CD4-positive, CD25-positive, alpha-beta regulatory T cell (primary cell): ENCODE measurements around the gene LAD1. TPM values are rescaled to one million over a fixed set of nuclear protein-coding genes. Genes with fewer than 3 reads are reported as not detected.

ENCODE experiments used
- ATAC-seq, 2 donors: fragments of 150-1000 bp; cut with Tn5 transposase; one replicate each; pipeline ENCODE4 v1.10.0; 2021; ENCODE audit warnings: low read depth in 2 of 2, moderate number of reproducible peaks in 2 of 2, moderate library complexity in 1 of 2
- DNase-seq, 3 donors: peaks; one replicate each; pipeline versions ENCODE4 v3.0.0 to v3.0.0-alpha.2; 2012 to 2022; ENCODE audit warnings: mixed read lengths in 1 of 3
- H3K27ac ChIP-seq: one replicate; pipeline ENCODE4 v1.7.0; 2013; ENCODE audit warnings: mild to moderate bottlenecking, low read length; ENCODE audit not compliant: insufficient read depth, poor library complexity, severe bottlenecking
- H3K27me3 ChIP-seq: one replicate; pipeline ENCODE4 v1.7.0; 2013; ENCODE audit warnings: low read length; ENCODE audit not compliant: control insufficient read depth, insufficient read depth
- H3K36me3 ChIP-seq: one replicate; pipeline ENCODE4 v1.7.0; 2013; ENCODE audit warnings: mild to moderate bottlenecking, low read length, moderate library complexity; ENCODE audit not compliant: control insufficient read depth, insufficient read depth
- H3K4me1 ChIP-seq: 2 replicates; pipeline ENCODE4 v1.7.0; 2013; ENCODE audit warnings: mild to moderate bottlenecking, low read length; ENCODE audit not compliant: insufficient read depth, control insufficient read depth, poor library complexity, severe bottlenecking
- H3K4me3 ChIP-seq: one replicate; pipeline ENCODE4 v1.7.0; 2013; ENCODE audit warnings: low read depth, mild to moderate bottlenecking, low read length, moderate library complexity
- H3K9me3 ChIP-seq, 2 experiments: 1 replicate in 1 of 2; 2 replicates in 1 of 2; pipeline ENCODE4 v1.7.0; 2013; ENCODE audit warnings: low read length in 2 of 2, mild to moderate bottlenecking in 1 of 2, moderate library complexity in 1 of 2; ENCODE audit not compliant: control insufficient read depth in 2 of 2
- H3K27ac Mint-ChIP-seq, 3 donors: one replicate each; pipeline ENCODE4 v1.8.0; 2020 to 2022; ENCODE audit warnings: mild to moderate bottlenecking in 3 of 3, mixed read lengths in 3 of 3, moderate library complexity in 2 of 3
- H3K27me3 Mint-ChIP-seq: one replicate; pipeline ENCODE4 v1.8.0; 2022; ENCODE audit warnings: mild to moderate bottlenecking, mixed read lengths
- H3K36me3 Mint-ChIP-seq: one replicate; pipeline ENCODE4 v1.8.0; 2020; ENCODE audit warnings: mixed read lengths
- H3K4me1 Mint-ChIP-seq, 4 donors: one replicate each; pipeline ENCODE4 v1.8.0; 2020 to 2022; ENCODE audit warnings: mixed read lengths in 4 of 4, mild to moderate bottlenecking in 1 of 4
- H3K4me3 Mint-ChIP-seq, 4 donors: one replicate each; pipeline ENCODE4 v1.8.0; 2020 to 2022; ENCODE audit warnings: mild to moderate bottlenecking in 4 of 4, mixed read lengths in 4 of 4, moderate library complexity in 3 of 4
- H3K9me3 Mint-ChIP-seq, 7 donors: one replicate each; pipeline ENCODE4 v1.8.0; 2020 to 2022; ENCODE audit warnings: mixed read lengths in 7 of 7, mild to moderate bottlenecking in 3 of 7, moderate library complexity in 2 of 7
- polyA plus RNA-seq, 4 donors: library from polyadenylated mRNA; unstranded; fragments of 300-500 nt; fragmentation: Illumina TruSeq; gene quantifications; one replicate each; pipeline ENCODE4 v1.2.3, GENCODE V29; 2021
- total RNA-seq: library from RNA; stranded (reverse); gene quantifications from one replicate; pipeline ENCODE4 v1.2.3, GENCODE V29; 2022

The LAD1 gene
- total RNA-seq, result not detected
- not detected for polyA plus RNA-seq

GRCh38 chr1:201399018-201399351 lies at the start of gene LAD1:
LAD1 (minus strand) TSS chr1:201399324; CDS start chr1:201399306, 18 bp downstream.
- no peaks in the 10 kb centered on the region for H3K9me3 Mint-ChIP-seq
- no peak within 1 kb of the TSS for H3K27ac Mint-ChIP-seq
- ATAC-seq (no peak), DNase-seq (no peak)
- no peaks in the 10 kb centered on the region for H3K4me1 Mint-ChIP-seq
- no peaks in the 10 kb centered on the region for H3K36me3 Mint-ChIP-seq
- Histone ChIP-seq H3K36me3 (no peaks in the 10 kb centered on the region), H3K9me3 (no peaks in the 10 kb centered on the region), H3K27me3 (peaks cover 22% of the 10 kb centered on the region), H3K4me1 (no peaks in the 10 kb centered on the region), H3K27ac (no peak within 1 kb of the TSS), H3K4me3 (no peak within 1 kb of the TSS)
- no peak within 1 kb of the TSS for H3K4me3 Mint-ChIP-seq
- peaks cover 43% of the 10 kb centered on the region for H3K27me3 Mint-ChIP-seq

- peaks cover 0 to 1% (median 0%) of the 10 kb centered on the region in 7 donors for H3K9me3 Mint-ChIP-seq
- H3K4me1 Mint-ChIP-seq, result peaks cover 2 to 6% (median 5%) of the 10 kb centered on the region in 4 donors
- DNase-seq, result peak; percentile 11 to 80 (median 34)
- H3K36me3 Mint-ChIP-seq, result peaks cover 3% of the 10 kb centered on the region
- H3K4me3 Mint-ChIP-seq, result no peak overlapping the region
- H3K27me3 ChIP-seq, result no peaks in the 10 kb centered on the region
- H3K27ac ChIP-seq, result no peak overlapping the region
- no peak overlapping the region for H3K27ac Mint-ChIP-seq
- peaks cover 4% of the 10 kb centered on the region for H3K4me1 ChIP-seq
- H3K27me3 Mint-ChIP-seq, result peaks cover 32% of the 10 kb centered on the region
- H3K9me3 ChIP-seq, result no peaks in the 10 kb centered on the region
- no peak overlapping the region for H3K4me3 ChIP-seq
- no peaks in the 10 kb centered on the region for H3K36me3 ChIP-seq
- peak; percentile 85 to 86 for ATAC-seq
These were observed 49.1 kb upstream of the LAD1 start for GRCh38 chr1:201447903-201448871.

GRCh38 chr1:201445310-201445709 lies 46.2 kb upstream of the LAD1 start:
- H3K9me3 Mint-ChIP-seq, result peaks cover 0 to 2% (median 0%) of the 10 kb centered on the region in 7 donors
- DNase-seq, result no peak

GRCh38 chr1:201444792-201445191 lies 45.7 kb upstream of the LAD1 start:
- H3K4me3 ChIP-seq, result no peak overlapping the region
- H3K27ac Mint-ChIP-seq, result no peak overlapping the region
- peaks cover under 1% of the 10 kb centered on the region for H3K36me3 Mint-ChIP-seq
- no peak overlapping the region for H3K4me3 Mint-ChIP-seq
- peaks cover 0 to 2% (median 0%) of the 10 kb centered on the region in 7 donors for H3K9me3 Mint-ChIP-seq
- peaks cover 7% of the 10 kb centered on the region for H3K27me3 ChIP-seq
- H3K36me3 ChIP-seq, result no peaks in the 10 kb centered on the region
- peaks cover 1 to 6% (median 4%) of the 10 kb centered on the region in 4 donors for H3K4me1 Mint-ChIP-seq
- no peaks in the 10 kb centered on the region for H3K4me1 ChIP-seq
- no peak for DNase-seq
- no peak overlapping the region for H3K27ac ChIP-seq
- ATAC-seq, result no peak
- peaks cover 33% of the 10 kb centered on the region for H3K27me3 Mint-ChIP-seq
- H3K9me3 ChIP-seq, result no peaks in the 10 kb centered on the region

More at GRCh38 chr1:201445310-201445709, 46.2 kb upstream of the LAD1 start:
- ATAC-seq, result no peak
- H3K4me1 Mint-ChIP-seq, result peaks cover 2 to 6% (median 5%) of the 10 kb centered on the region in 4 donors
- H3K4me1 ChIP-seq, result no peaks in the 10 kb centered on the region
- peaks cover 3% of the 10 kb centered on the region for H3K36me3 Mint-ChIP-seq
- H3K4me3 Mint-ChIP-seq, result no peak overlapping the region
- no peak overlapping the region for H3K4me3 ChIP-seq
- H3K9me3 ChIP-seq, result no peaks in the 10 kb centered on the region
- no peak overlapping the region for H3K27ac Mint-ChIP-seq
- H3K36me3 ChIP-seq, result no peaks in the 10 kb centered on the region
- H3K27me3 Mint-ChIP-seq, result peaks cover 31% of the 10 kb centered on the region
- H3K27ac ChIP-seq, result no peak overlapping the region
- peaks cover 7% of the 10 kb centered on the region for H3K27me3 ChIP-seq

- Histone ChIP-seq H3K27me3 (peaks cover 7% of the 10 kb centered on the region), H3K36me3 (no peaks in the 10 kb centered on the region), H3K9me3 (no peaks in the 10 kb centered on the region), H3K27ac (no peak overlapping the region), H3K4me1 (no peaks in the 10 kb centered on the region), H3K4me3 (no peak overlapping the region)
- Mint-ChIP-seq H3K27me3 (peaks cover 32% of the 10 kb centered on the region), H3K36me3 (no peaks in the 10 kb centered on the region), H3K9me3 (peaks cover 0 to 2% (median 0%) of the 10 kb centered on the region in 7 donors), H3K27ac (peak overlapping the region in 1 of 3 donors; percentile 67), H3K4me3 (no peak overlapping the region), H3K4me1 (peaks cover 0 to 6% (median 4%) of the 10 kb centered on the region in 4 donors)
- ATAC-seq (no peak), DNase-seq (no peak)
These were observed 44.6 kb upstream of the LAD1 start for GRCh38 chr1:201443747-201444146.

GRCh38 chr1:201436969-201437368 lies 37.8 kb upstream of the LAD1 start:
- Mint-ChIP-seq H3K27me3 (peaks cover 33% of the 10 kb centered on the region), H3K4me3 (no peak overlapping the region), H3K4me1 (peaks cover 0 to 6% (median 4%) of the 10 kb centered on the region in 4 donors), H3K9me3 (peaks cover 0 to 2% (median 0%) of the 10 kb centered on the region in 7 donors), H3K36me3 (peaks cover 4% of the 10 kb centered on the region), H3K27ac (no peak overlapping the region)
- Histone ChIP-seq H3K9me3 (no peaks in the 10 kb centered on the region), H3K27me3 (peaks cover 7% of the 10 kb centered on the region), H3K4me1 (no peaks in the 10 kb centered on the region), H3K4me3 (no peak overlapping the region), H3K36me3 (no peaks in the 10 kb centered on the region), H3K27ac (no peak overlapping the region)
- DNase-seq (no peak), ATAC-seq (no peak)

GRCh38 chr1:201436393-201436792 lies 37.3 kb upstream of the LAD1 start:
- H3K27me3 Mint-ChIP-seq, result peaks cover 33% of the 10 kb centered on the region
- H3K27ac Mint-ChIP-seq, result no peak overlapping the region
- H3K9me3 Mint-ChIP-seq, result peaks cover 0 to 2% (median 0%) of the 10 kb centered on the region in 7 donors
- H3K4me1 ChIP-seq, result no peaks in the 10 kb centered on the region
- H3K4me1 Mint-ChIP-seq, result peaks cover 0 to 6% (median 4%) of the 10 kb centered on the region in 4 donors
- H3K4me3 Mint-ChIP-seq, result no peak overlapping the region
- H3K27me3 ChIP-seq, result peaks cover 7% of the 10 kb centered on the region
- DNase-seq, result no peak
- no peak for ATAC-seq
- no peaks in the 10 kb centered on the region for H3K36me3 ChIP-seq
- H3K9me3 ChIP-seq, result no peaks in the 10 kb centered on the region
- H3K36me3 Mint-ChIP-seq, result peaks cover 4% of the 10 kb centered on the region
- no peak overlapping the region for H3K27ac ChIP-seq
- no peak overlapping the region for H3K4me3 ChIP-seq
